Fibroblast of the aortic adventitia (primary cell): ENCODE results near the gene ANKH. TPM values are rescaled to one million over a fixed set of nuclear protein-coding genes. Genes with fewer than 3 reads are reported as not detected.
A peak's percentile ranks its signal among the peaks of the same experiment; 100 is the strongest.

Experiments
- DNase-seq: peaks from one replicate; pipeline ENCODE4 v3.0.0-alpha.2; 2010; ENCODE audit warnings: low read depth
- H3K4me3 ChIP-seq: 2 replicates; pipeline ENCODE4 v1.5.1; 2011; ENCODE audit warnings: low read depth, mild to moderate bottlenecking, control low read depth, low read length, moderate library complexity
- CTCF ChIP-seq: IDR thresholded peaks from 2 replicates; pipeline ENCODE4 v1.5.1; 2011; ENCODE audit warnings: mild to moderate bottlenecking, low read length, control low read depth, inconsistent platforms; ENCODE audit not compliant: insufficient read depth
- total RNA-seq: library from RNA; depleted of rRNA; stranded (reverse); fragments of >200 nt; gene quantifications from 2 replicates; pipeline ENCODE4 v1.2.3, GENCODE V29; 2012; ENCODE audit warnings: low replicate concordance

ANKH gene
- total RNA-seq, 1 donor, result 82.2 TPM

- H3K4me3 ChIP-seq, result no peak overlapping the region
- no peak for TF ChIP-seq CTCF
Measured at GRCh38 chr5:14831006-14831338, 40.6 kb downstream of the ANKH start.

GRCh38 chr5:14830210-14831005 lies 41.2 kb downstream of the ANKH start:
- no peak overlapping the region for H3K4me3 ChIP-seq
- DNase-seq, result no peak
- no peak for TF ChIP-seq CTCF

More at GRCh38 chr5:14831006-14831338, 40.6 kb downstream of the ANKH start:
- DNase-seq, result no peak

GRCh38 chr5:14829396-14829795 lies 42.2 kb downstream of the ANKH start:
- peak; percentile 16 for DNase-seq
- no peak for TF ChIP-seq CTCF
- no peak overlapping the region for H3K4me3 ChIP-seq

GRCh38 chr5:14826714-14827113 lies 44.9 kb downstream of the ANKH start:
- DNase-seq, result no peak
- TF ChIP-seq CTCF, result no peak
- no peak overlapping the region for H3K4me3 ChIP-seq

- no peak for TF ChIP-seq CTCF
- DNase-seq, result no peak
Measured at GRCh38 chr5:14825977-14826376, 45.6 kb downstream of the ANKH start.

GRCh38 chr5:14824499-14824898 lies 47.1 kb downstream of the ANKH start:
- no peak for DNase-seq
- no peak overlapping the region for H3K4me3 ChIP-seq
- no peak for TF ChIP-seq CTCF

More at GRCh38 chr5:14825977-14826376, 45.6 kb downstream of the ANKH start:
- no peak overlapping the region for H3K4me3 ChIP-seq
